ENCODE results near the gene CCDC149.
A peak's percentile ranks its signal among the peaks of the same experiment; 100 is the strongest.

The CCDC149 gene

GRCh38 chr4:24805067-24805466 is 107.8 kb downstream of the CCDC149 start:
- H3K9me3 ChIP-seq (replicated peaks; ENCODE audit: insufficient read depth, low read length): no peaks in the 10 kb centered on the region
- TF ChIP-seq EZH2 (optimal IDR thresholded peaks at IDR 0.05; ENCODE audit: low read depth, low read length): no peak
- no peak for TF ChIP-seq CTCF (IDR thresholded peaks at IDR 0.05; ENCODE audit: low read length)
- TF ChIP-seq EZH2phosphoT487 (IDR thresholded peaks at IDR 0.05; ENCODE audit: low read length): no peak
- no peaks in the 10 kb centered on the region for H3K27me3 ChIP-seq (replicated peaks; ENCODE audit: insufficient read depth, low read length)
- H2AFZ ChIP-seq (ENCODE audit: low read length): no peak overlapping the region
- H3K4me3 ChIP-seq (ENCODE audit: low read length): no peak overlapping the region
- no peaks in the 10 kb centered on the region for H3K79me2 ChIP-seq (ENCODE audit: low read length)
- H4K20me1 ChIP-seq (ENCODE audit: insufficient read depth, low read length): no peaks in the 10 kb centered on the region
- H3K36me3 ChIP-seq (replicated peaks; ENCODE audit: insufficient read depth, low read length): no peaks in the 10 kb centered on the region
- H3K9ac ChIP-seq (ENCODE audit: low read length): no peak overlapping the region
- peak overlapping the region; percentile 20; the same call in 1 of the 2 replicates for H3K27ac ChIP-seq (ENCODE audit: low read length)
- H3F3A ChIP-seq (ENCODE audit: insufficient read depth, low read length): no peaks in the 10 kb centered on the region
- H3K4me1 ChIP-seq (ENCODE audit: low read length): 0 out of 2 replicates have a peak, but pooled peaks cover 8% of the 10 kb centered on the region
- no peak for DNase-seq
- H3K9me2 ChIP-seq (replicated peaks; ENCODE audit: insufficient read depth, low read length): no peaks in the 10 kb centered on the region
- H3K4me2 ChIP-seq (ENCODE audit: low read depth, low read length): no peak overlapping the region

DNA sequence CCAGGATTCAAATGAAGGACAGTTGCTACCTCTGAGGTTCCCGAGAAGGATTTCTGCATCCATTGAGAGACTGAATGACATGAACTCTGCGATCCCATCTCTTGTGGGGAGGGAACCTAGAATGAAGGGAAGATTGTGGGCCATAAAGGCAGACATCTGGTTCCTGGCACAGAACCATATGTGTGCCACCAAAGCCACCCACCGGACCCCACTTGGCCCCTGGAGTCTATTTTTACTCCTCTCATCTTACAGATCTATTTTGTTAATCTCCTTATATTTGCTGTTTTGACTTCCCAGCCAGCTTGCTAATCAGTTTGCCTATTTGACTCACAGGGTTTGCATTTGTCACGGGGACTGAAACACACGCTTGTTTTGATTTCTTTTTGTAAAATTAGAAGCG is 110.2 kb downstream of the CCDC149 start:
- H3K36me3 ChIP-seq (replicated peaks; ENCODE audit: insufficient read depth, low read length): no peaks in the 10 kb centered on the region
- H3K4me2 ChIP-seq (ENCODE audit: low read depth, low read length): peak overlapping the region; percentile 6

DNA sequence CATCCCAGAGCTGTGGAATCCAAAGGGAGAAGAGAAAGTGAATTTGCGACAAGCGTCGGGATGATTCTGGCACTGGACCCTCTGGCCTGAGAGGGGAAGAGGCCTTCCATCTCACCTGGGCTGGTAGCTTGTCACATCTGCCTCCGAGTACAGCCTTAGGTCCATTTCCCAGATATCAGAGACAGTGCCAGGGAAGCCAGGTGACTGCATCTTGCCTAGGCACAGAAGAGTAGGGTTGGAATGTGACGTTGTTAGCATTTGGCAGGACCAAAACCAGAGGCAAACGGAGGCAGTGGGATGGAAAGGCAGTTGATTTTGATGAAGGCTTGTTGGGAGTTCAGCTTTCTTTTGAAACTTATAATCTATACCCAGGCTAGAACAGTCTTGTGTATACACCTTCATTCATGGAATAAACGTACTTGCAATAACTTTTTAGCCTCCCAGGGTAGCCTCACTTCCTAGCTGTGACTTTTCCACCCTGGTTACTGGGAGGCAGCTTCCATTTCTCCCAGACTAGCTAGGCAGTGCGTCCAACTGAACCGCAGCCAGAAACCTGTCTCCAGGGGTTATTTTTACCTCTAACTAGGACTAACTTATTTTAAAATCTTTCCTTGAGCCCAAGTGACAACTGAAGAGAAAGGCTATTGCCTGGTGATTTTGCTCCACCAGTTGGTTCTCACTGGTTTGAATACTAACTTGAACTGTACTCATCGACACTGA is 111.5 kb downstream of the CCDC149 start:
- no peak overlapping the region for H3K4me3 ChIP-seq (ENCODE audit: low read length)
- H3K9ac ChIP-seq (ENCODE audit: low read length): no peak overlapping the region
- TF ChIP-seq CTCF (IDR thresholded peaks at IDR 0.05; ENCODE audit: low read length) (no peak), EZH2 (optimal IDR thresholded peaks at IDR 0.05; ENCODE audit: low read depth, low read length) (no peak), EZH2phosphoT487 (IDR thresholded peaks at IDR 0.05; ENCODE audit: low read length) (no peak)
- no peaks in the 10 kb centered on the region for H4K20me1 ChIP-seq (ENCODE audit: insufficient read depth, low read length)
- no peak overlapping the region for H2AFZ ChIP-seq (ENCODE audit: low read length)
- no peaks in the 10 kb centered on the region for H3K27me3 ChIP-seq (replicated peaks; ENCODE audit: insufficient read depth, low read length)
- H3K36me3 ChIP-seq (replicated peaks; ENCODE audit: insufficient read depth, low read length): no peaks in the 10 kb centered on the region
- H3F3A ChIP-seq (ENCODE audit: insufficient read depth, low read length): no peaks in the 10 kb centered on the region
- no peak for DNase-seq
- no peaks in the 10 kb centered on the region for H3K9me2 ChIP-seq (replicated peaks; ENCODE audit: insufficient read depth, low read length)
- no peaks in the 10 kb centered on the region for H3K9me3 ChIP-seq (replicated peaks; ENCODE audit: insufficient read depth, low read length)
- no peak overlapping the region for H3K4me2 ChIP-seq (ENCODE audit: low read depth, low read length)
- no peak overlapping the region for H3K27ac ChIP-seq (ENCODE audit: low read length)
- H3K79me2 ChIP-seq (ENCODE audit: low read length): no peaks in the 10 kb centered on the region
- H3K4me1 ChIP-seq (ENCODE audit: low read length): 0 out of 2 replicates have a peak, but pooled peaks cover 8% of the 10 kb centered on the region

More for the DNA sequence above, 110.2 kb downstream of the CCDC149 start:
- Histone ChIP-seq H3K4me3 (ENCODE audit: low read length) (no peak overlapping the region), H3K27ac (ENCODE audit: low read length) (peak overlapping the region; percentile 28; the same call in 1 of the 2 replicates), H4K20me1 (ENCODE audit: insufficient read depth, low read length) (no peaks in the 10 kb centered on the region), H3K9me2 (replicated peaks; ENCODE audit: insufficient read depth, low read length) (no peaks in the 10 kb centered on the region), H3K79me2 (ENCODE audit: low read length) (no peaks in the 10 kb centered on the region), H3K4me1 (ENCODE audit: low read length) (0 out of 2 replicates have a peak, but pooled peaks cover 8% of the 10 kb centered on the region), H3K27me3 (replicated peaks; ENCODE audit: insufficient read depth, low read length) (no peaks in the 10 kb centered on the region), H3K9me3 (replicated peaks; ENCODE audit: insufficient read depth, low read length) (no peaks in the 10 kb centered on the region), H2AFZ (ENCODE audit: low read length) (no peak overlapping the region), H3K9ac (ENCODE audit: low read length) (no peak overlapping the region), H3F3A (ENCODE audit: insufficient read depth, low read length) (no peaks in the 10 kb centered on the region)
- peak; percentile 42 for DNase-seq
- TF ChIP-seq EZH2 (optimal IDR thresholded peaks at IDR 0.05; ENCODE audit: low read depth, low read length): no peak
- TF ChIP-seq EZH2phosphoT487 (IDR thresholded peaks at IDR 0.05; ENCODE audit: low read length): no peak
- no peak for TF ChIP-seq CTCF (IDR thresholded peaks at IDR 0.05; ENCODE audit: low read length)
